SK-N-SH (cell line): ENCODE measurements around the gene GRM1.

Source experiments
- EZH2phosphoT487 ChIP-seq: fragments of 200-600 bp; sonication (generic); IDR thresholded peaks from 2 replicates; pipeline ENCODE4 v1.6.1; 2017; ENCODE audit warnings: low read depth, mixed run types, mild to moderate bottlenecking, antibody characterized with exemption, moderate library complexity, borderline replicate concordance
- NRF1 ChIP-seq: IDR thresholded peaks from 2 replicates; pipeline ENCODE4 v1.6.1; 2012; ENCODE audit warnings: low read depth, mild to moderate bottlenecking, low read length
- POLR2AphosphoS5 ChIP-seq: IDR thresholded peaks from 2 replicates; pipeline ENCODE4 v1.6.1; 2012; ENCODE audit warnings: low read depth, low read length
- RAD21 ChIP-seq: IDR thresholded peaks from 2 replicates; pipeline ENCODE4 v1.6.1; 2012; ENCODE audit warnings: mild to moderate bottlenecking, low read length
- TEAD4 ChIP-seq: IDR thresholded peaks from 2 replicates; pipeline ENCODE4 v1.4.0; 2012; ENCODE audit warnings: mild to moderate bottlenecking, borderline replicate concordance; ENCODE audit not compliant: insufficient read depth
- TF ChIP-seq, protein P1 (sequence below): IDR thresholded peaks from 2 replicates; pipeline ENCODE4 v1.6.1; 2012; ENCODE audit warnings: mild to moderate bottlenecking, low read depth, low read length, moderate library complexity
- TF ChIP-seq, protein P2 (sequence below): fragments of 200-600 bp; sonication (generic); IDR thresholded peaks from 2 replicates; pipeline ENCODE4 v1.6.1; 2017; ENCODE audit warnings: antibody characterized with exemption, mild to moderate bottlenecking, moderate library complexity
- TF ChIP-seq, protein P3 (sequence below): IDR thresholded peaks from 2 replicates; pipeline ENCODE4 v1.4.0; 2012; ENCODE audit warnings: low read depth
- TF ChIP-seq, protein P4 (sequence below): fragments of 150-350 bp; IDR thresholded peaks from 2 replicates; pipeline ENCODE4 v1.6.1; 2017; ENCODE audit warnings: antibody characterized with exemption, low read length, low read depth, borderline replicate concordance
- TF ChIP-seq, protein P5 (sequence below): IDR thresholded peaks from 2 replicates; pipeline ENCODE4 v1.4.0; 2012; ENCODE audit warnings: low read depth, borderline replicate concordance

DNA sequence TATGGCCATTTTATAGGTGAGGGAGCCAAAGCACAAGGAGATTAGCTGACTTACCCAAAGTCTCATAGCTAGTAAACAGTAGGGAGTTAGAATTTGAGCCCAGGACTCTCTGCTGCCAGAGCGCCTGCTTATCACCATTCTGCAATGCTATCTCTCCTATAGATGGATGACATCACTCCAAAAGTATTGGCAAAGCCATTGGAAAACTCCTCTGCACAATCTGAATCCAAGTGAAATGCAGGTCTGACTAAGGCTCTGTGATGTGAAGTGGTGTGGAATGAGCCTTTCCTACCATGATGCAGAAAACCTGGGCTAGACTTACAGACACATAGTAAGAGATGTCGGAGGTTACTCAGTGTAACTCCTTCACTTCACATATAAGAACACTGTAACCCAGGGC lies 106.3 kb downstream of the GRM1 start:
- TF ChIP-seq, protein P1, sequence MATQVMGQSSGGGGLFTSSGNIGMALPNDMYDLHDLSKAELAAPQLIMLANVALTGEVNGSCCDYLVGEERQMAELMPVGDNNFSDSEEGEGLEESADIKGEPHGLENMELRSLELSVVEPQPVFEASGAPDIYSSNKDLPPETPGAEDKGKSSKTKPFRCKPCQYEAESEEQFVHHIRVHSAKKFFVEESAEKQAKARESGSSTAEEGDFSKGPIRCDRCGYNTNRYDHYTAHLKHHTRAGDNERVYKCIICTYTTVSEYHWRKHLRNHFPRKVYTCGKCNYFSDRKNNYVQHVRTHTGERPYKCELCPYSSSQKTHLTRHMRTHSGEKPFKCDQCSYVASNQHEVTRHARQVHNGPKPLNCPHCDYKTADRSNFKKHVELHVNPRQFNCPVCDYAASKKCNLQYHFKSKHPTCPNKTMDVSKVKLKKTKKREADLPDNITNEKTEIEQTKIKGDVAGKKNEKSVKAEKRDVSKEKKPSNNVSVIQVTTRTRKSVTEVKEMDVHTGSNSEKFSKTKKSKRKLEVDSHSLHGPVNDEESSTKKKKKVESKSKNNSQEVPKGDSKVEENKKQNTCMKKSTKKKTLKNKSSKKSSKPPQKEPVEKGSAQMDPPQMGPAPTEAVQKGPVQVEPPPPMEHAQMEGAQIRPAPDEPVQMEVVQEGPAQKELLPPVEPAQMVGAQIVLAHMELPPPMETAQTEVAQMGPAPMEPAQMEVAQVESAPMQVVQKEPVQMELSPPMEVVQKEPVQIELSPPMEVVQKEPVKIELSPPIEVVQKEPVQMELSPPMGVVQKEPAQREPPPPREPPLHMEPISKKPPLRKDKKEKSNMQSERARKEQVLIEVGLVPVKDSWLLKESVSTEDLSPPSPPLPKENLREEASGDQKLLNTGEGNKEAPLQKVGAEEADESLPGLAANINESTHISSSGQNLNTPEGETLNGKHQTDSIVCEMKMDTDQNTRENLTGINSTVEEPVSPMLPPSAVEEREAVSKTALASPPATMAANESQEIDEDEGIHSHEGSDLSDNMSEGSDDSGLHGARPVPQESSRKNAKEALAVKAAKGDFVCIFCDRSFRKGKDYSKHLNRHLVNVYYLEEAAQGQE, result no peak
- TF ChIP-seq, protein P2, sequence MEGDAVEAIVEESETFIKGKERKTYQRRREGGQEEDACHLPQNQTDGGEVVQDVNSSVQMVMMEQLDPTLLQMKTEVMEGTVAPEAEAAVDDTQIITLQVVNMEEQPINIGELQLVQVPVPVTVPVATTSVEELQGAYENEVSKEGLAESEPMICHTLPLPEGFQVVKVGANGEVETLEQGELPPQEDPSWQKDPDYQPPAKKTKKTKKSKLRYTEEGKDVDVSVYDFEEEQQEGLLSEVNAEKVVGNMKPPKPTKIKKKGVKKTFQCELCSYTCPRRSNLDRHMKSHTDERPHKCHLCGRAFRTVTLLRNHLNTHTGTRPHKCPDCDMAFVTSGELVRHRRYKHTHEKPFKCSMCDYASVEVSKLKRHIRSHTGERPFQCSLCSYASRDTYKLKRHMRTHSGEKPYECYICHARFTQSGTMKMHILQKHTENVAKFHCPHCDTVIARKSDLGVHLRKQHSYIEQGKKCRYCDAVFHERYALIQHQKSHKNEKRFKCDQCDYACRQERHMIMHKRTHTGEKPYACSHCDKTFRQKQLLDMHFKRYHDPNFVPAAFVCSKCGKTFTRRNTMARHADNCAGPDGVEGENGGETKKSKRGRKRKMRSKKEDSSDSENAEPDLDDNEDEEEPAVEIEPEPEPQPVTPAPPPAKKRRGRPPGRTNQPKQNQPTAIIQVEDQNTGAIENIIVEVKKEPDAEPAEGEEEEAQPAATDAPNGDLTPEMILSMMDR, result no peak
- TF ChIP-seq, protein P3, sequence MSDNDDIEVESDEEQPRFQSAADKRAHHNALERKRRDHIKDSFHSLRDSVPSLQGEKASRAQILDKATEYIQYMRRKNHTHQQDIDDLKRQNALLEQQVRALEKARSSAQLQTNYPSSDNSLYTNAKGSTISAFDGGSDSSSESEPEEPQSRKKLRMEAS, result no peak
- TF ChIP-seq, protein P4, sequence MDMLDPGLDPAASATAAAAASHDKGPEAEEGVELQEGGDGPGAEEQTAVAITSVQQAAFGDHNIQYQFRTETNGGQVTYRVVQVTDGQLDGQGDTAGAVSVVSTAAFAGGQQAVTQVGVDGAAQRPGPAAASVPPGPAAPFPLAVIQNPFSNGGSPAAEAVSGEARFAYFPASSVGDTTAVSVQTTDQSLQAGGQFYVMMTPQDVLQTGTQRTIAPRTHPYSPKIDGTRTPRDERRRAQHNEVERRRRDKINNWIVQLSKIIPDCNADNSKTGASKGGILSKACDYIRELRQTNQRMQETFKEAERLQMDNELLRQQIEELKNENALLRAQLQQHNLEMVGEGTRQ, result no peak
- TF ChIP-seq NRF1 (no peak), RAD21 (no peak), POLR2AphosphoS5 (no peak), TEAD4 (no peak), EZH2phosphoT487 (no peak)
- TF ChIP-seq, protein P5, sequence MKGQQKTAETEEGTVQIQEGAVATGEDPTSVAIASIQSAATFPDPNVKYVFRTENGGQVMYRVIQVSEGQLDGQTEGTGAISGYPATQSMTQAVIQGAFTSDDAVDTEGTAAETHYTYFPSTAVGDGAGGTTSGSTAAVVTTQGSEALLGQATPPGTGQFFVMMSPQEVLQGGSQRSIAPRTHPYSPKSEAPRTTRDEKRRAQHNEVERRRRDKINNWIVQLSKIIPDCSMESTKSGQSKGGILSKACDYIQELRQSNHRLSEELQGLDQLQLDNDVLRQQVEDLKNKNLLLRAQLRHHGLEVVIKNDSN, result no peak
